NCI-H748 (cell line): ENCODE data around the gene SCN5A.

Source experiments
- DNase-seq: peaks from one replicate; lab custom pipeline; 2025; ENCODE audit not compliant: unreplicated experiment; lab: John Stamatoyannopoulos, UW

SCN5A gene

GRCh38 chr3:38563070-38563885 is 86.2 kb downstream of the SCN5A start:
- DNase-seq = no peak

- DNase-seq = no peak
These were observed 87.0 kb downstream of the SCN5A start for GRCh38 chr3:38562467-38562925.

GRCh38 chr3:38561746-38562466 is 87.6 kb downstream of the SCN5A start:
- DNase-seq = no peak

- no peak for DNase-seq
These were observed 88.3 kb downstream of the SCN5A start for GRCh38 chr3:38560996-38561717.

GRCh38 chr3:38560284-38560683 is 89.2 kb downstream of the SCN5A start:
- DNase-seq = no peak

GRCh38 chr3:38558864-38559263 is 90.6 kb downstream of the SCN5A start:
- DNase-seq = no peak

- no peak for DNase-seq
These were observed 92.7 kb downstream of the SCN5A start for GRCh38 chr3:38556640-38557358.

- no peak for DNase-seq
These were observed 93.6 kb downstream of the SCN5A start for GRCh38 chr3:38555926-38556325.

GRCh38 chr3:38555149-38555840 is 94.2 kb downstream of the SCN5A start:
- DNase-seq = no peak

- no peak for DNase-seq
These were observed 95.2 kb downstream of the SCN5A start for GRCh38 chr3:38554127-38554827.

GRCh38 chr3:38553071-38553470 is 96.4 kb downstream of the SCN5A start:
- no peak for DNase-seq

GRCh38 chr3:38552364-38552763 is 97.1 kb downstream of the SCN5A start:
- no peak for DNase-seq

GRCh38 chr3:38551026-38551832 is 98.3 kb downstream of the SCN5A start:
- DNase-seq = no peak

- no peak for DNase-seq
These were observed 99.3 kb downstream of the SCN5A start for GRCh38 chr3:38549957-38550840.

GRCh38 chr3:38549486-38549885 is 100.0 kb downstream of the SCN5A start:
- DNase-seq = no peak

- DNase-seq = no peak
These were observed 100.4 kb downstream of the SCN5A start for GRCh38 chr3:38549082-38549481.

- no peak for DNase-seq
These were observed 101.1 kb downstream of the SCN5A start for GRCh38 chr3:38548154-38548931.
